ENCODE measurements around the gene GPR68.

GPR68 gene

GRCh38 chr14:91238085-91238484 is 6.4 kb downstream of the GPR68 start:
- no peak for DNase-seq (ENCODE audit: low read depth)
- H3K4me3 ChIP-seq (ENCODE audit: low read depth, low read length): no peak overlapping the region
- TF ChIP-seq CTCF (IDR thresholded peaks at IDR 0.05; ENCODE audit: low read depth, low read length, missing control alignments): no peak

GRCh38 chr14:91237219-91237618 is 7.3 kb downstream of the GPR68 start:
- no peak overlapping the region for H3K4me3 ChIP-seq (ENCODE audit: low read depth, low read length)
- no peak for DNase-seq (ENCODE audit: low read depth)
- no peak for TF ChIP-seq CTCF (IDR thresholded peaks at IDR 0.05; ENCODE audit: low read depth, low read length, missing control alignments)

GRCh38 chr14:91235841-91236240 is 8.7 kb downstream of the GPR68 start:
- no peak overlapping the region for H3K4me3 ChIP-seq (ENCODE audit: low read depth, low read length)
- DNase-seq (ENCODE audit: low read depth): no peak
- no peak for TF ChIP-seq CTCF (IDR thresholded peaks at IDR 0.05; ENCODE audit: low read depth, low read length, missing control alignments)

- H3K4me3 ChIP-seq (ENCODE audit: low read depth, low read length): no peak overlapping the region
- no peak for DNase-seq (ENCODE audit: low read depth)
- TF ChIP-seq CTCF (IDR thresholded peaks at IDR 0.05; ENCODE audit: low read depth, low read length, missing control alignments): no peak
Measured at GRCh38 chr14:91234791-91235114, 9.8 kb downstream of the GPR68 start.

- no peak for DNase-seq (ENCODE audit: low read depth)
- H3K4me3 ChIP-seq (ENCODE audit: low read depth, low read length): no peak overlapping the region
- no peak for TF ChIP-seq CTCF (IDR thresholded peaks at IDR 0.05; ENCODE audit: low read depth, low read length, missing control alignments)
Measured at GRCh38 chr14:91233936-91234790, 10.3 kb downstream of the GPR68 start.

GRCh38 chr14:91232603-91233002 is 11.9 kb downstream of the GPR68 start:
- no peak for TF ChIP-seq CTCF (IDR thresholded peaks at IDR 0.05; ENCODE audit: low read depth, low read length, missing control alignments)
- H3K4me3 ChIP-seq (ENCODE audit: low read depth, low read length): no peak overlapping the region
- DNase-seq (ENCODE audit: low read depth): no peak

- DNase-seq (ENCODE audit: low read depth): no peak
- TF ChIP-seq CTCF (IDR thresholded peaks at IDR 0.05; ENCODE audit: low read depth, low read length, missing control alignments): no peak
- no peak overlapping the region for H3K4me3 ChIP-seq (ENCODE audit: low read depth, low read length)
Measured at GRCh38 chr14:91232052-91232451, 12.5 kb downstream of the GPR68 start.

Measured in GM12864 (cell line).